Fibroblast of mammary gland (primary cell): ENCODE data around the gene P2RY6.

Source experiments
- DNase-seq: peaks from one replicate; pipeline ENCODE4 v3.0.0-alpha.2; 2010; ENCODE audit warnings: low read depth
- H3K4me3 ChIP-seq: 2 replicates; pipeline ENCODE4 v1.5.1; 2011; ENCODE audit warnings: low read depth, mild to moderate bottlenecking, low read length, moderate library complexity; ENCODE audit not compliant: control insufficient read depth
- CTCF ChIP-seq: conservative IDR thresholded peaks from 2 replicates; pipeline ENCODE4 v1.5.1; 2011; ENCODE audit warnings: low read depth, low read length, inconsistent platforms; ENCODE audit not compliant: control insufficient read depth, insufficient read depth

The P2RY6 gene

GRCh38 chr11:73308003-73308960 is 36.1 kb downstream of the P2RY6 start, which contains the start of gene ARHGEF17:
ARHGEF17 (plus strand) TSS chr11:73308276; CDS start chr11:73308639, 363 bp downstream.
- DNase-seq = peak; percentile 70
- H3K4me3 ChIP-seq = peak within 1 kb of the TSS; percentile 65
- TF ChIP-seq CTCF = no peak

- TF ChIP-seq CTCF = no peak
- peak; percentile 92 for DNase-seq
- peak overlapping the region; percentile 65 for H3K4me3 ChIP-seq
Measured at GRCh38 chr11:73308961-73309919, 37.1 kb downstream of the P2RY6 start.

GRCh38 chr11:73310076-73310475 is 37.9 kb downstream of the P2RY6 start:
- no peak for DNase-seq
- peak overlapping the region; percentile 65 for H3K4me3 ChIP-seq
- TF ChIP-seq CTCF = no peak

GRCh38 chr11:73310661-73311393 is 38.7 kb downstream of the P2RY6 start:
- DNase-seq = no peak
- no peak for TF ChIP-seq CTCF
- H3K4me3 ChIP-seq = peak overlapping the region; percentile 65

- no peak for TF ChIP-seq CTCF
- peak overlapping the region; percentile 39 for H3K4me3 ChIP-seq
- no peak for DNase-seq
Measured at GRCh38 chr11:73311394-73311869, 39.3 kb downstream of the P2RY6 start.

GRCh38 chr11:73312036-73312435 is 39.9 kb downstream of the P2RY6 start:
- TF ChIP-seq CTCF = no peak
- H3K4me3 ChIP-seq = peak overlapping the region; percentile 39
- no peak for DNase-seq
